ENCODE measurements around the gene ABCF2. TPM values are rescaled to one million over a fixed set of nuclear protein-coding genes. Genes with fewer than 3 reads are reported as not detected.
A peak's percentile ranks its signal among the peaks of the same experiment; 100 is the strongest.

ABCF2 gene
- polyA plus RNA-seq (2013) = 21.3 TPM

DNA sequence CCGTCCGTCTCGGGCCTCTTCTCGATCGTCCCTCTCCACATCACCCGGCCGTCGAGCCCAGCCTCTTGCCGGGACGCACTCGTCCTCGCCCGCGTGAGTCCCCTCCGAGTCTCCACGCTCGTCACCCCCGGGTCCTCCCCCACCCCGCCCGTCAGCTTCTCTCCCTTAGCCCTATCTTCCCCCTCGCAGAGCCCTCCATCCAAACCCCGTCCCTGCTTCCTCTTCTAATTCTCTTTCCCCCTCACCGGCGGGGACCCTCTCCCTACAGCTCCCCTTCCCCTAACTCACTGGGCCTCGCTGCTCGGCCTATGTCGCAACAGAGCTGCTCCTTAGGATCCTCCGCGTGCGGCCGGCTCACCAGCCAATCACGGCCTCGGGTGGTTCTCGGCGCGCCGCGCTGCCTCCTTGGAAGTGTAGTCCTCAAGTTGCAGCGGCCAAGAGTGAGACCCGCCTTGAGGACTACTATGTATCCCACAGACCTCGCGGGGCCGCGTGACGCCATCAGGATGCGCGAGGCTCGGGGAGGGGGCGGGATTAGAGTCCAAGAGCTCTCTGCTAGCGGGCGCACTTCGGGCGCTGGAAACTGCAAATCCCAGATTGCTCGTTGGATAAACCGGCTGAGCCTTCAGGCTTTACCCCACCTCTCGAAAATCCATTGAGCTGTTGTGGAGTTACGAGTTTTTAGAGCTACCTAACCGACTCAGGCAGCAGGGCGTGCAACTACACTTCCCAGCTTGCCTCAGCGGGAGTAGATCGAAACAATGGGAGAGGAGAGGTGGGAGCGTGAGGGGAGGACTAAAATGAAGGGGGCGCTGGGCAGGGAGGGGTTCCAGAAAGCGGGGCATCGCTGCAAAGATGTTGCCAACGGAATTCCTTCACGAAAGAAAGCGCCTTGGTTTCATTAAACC lies at the start of gene ABCF2:
Gene ABCF2 (minus strand): TSS at position 331 of the 908 bp plus-strand sequence. CDS start 747 bp downstream, outside the sequence.
- Histone ChIP-seq H3K27me3 (replicated peaks in 2 of 5; ENCODE audit: control insufficient read depth in 4 of 5, insufficient read depth in 5 of 5, low read length in 4 of 5) (no peaks in the 10 kb centered on the region), H3K4me3 (ENCODE audit: control insufficient read depth in 1 of 7, extremely low read depth in 1 of 7, insufficient read depth in 4 of 7, low read depth in 2 of 7, low read length in 6 of 7) (peak within 1 kb of the TSS; percentile 59 to 98 (median 91)), H3K9me3 (ENCODE audit: control extremely low read depth in 1 of 5, control insufficient read depth in 4 of 5, insufficient read depth in 2 of 5, low read depth in 1 of 5, low read length in 4 of 5) (no peaks in the 10 kb centered on the region), H3K4me1 (ENCODE audit: control extremely low read depth in 1 of 4, control insufficient read depth in 4 of 4, insufficient read depth in 4 of 4, low read length in 3 of 4) (peaks cover 15 to 31% (median 21%) of the 10 kb centered on the region in 4 experiments), H3K36me3 (ENCODE audit: control insufficient read depth in 4 of 4, insufficient read depth in 4 of 4, low read length in 3 of 4) (peaks cover 7 to 34% (median 32%) of the 10 kb centered on the region in 4 experiments), H3K27ac (ENCODE audit: insufficient read depth in 1 of 2, low read depth in 1 of 2, low read length in 2 of 2, poor library complexity in 1 of 2, severe bottlenecking in 2 of 2) (peak within 1 kb of the TSS; percentile 42 to 79)
- DNase-seq = peak; percentile 98 to 99 (median 98)
- 0% methylated on average over 62 of the region's 68 CpGs for WGBS (ENCODE audit: insufficient coverage)
- ChIA-PET CTCF (interaction anchor here (1.1 to 5.7 kb wide), 10 partner anchors 10 to 57 kb away, joined by 3 to 39 read pairs (median 6); no protein-coding TSS in a partner anchor), POLR2A (interaction anchor here (0.8 to 1.2 kb wide), 4 partner anchors 10 to 20 kb away, joined by 3 to 5 read pairs (median 4); no protein-coding TSS in a partner anchor)

DNA sequence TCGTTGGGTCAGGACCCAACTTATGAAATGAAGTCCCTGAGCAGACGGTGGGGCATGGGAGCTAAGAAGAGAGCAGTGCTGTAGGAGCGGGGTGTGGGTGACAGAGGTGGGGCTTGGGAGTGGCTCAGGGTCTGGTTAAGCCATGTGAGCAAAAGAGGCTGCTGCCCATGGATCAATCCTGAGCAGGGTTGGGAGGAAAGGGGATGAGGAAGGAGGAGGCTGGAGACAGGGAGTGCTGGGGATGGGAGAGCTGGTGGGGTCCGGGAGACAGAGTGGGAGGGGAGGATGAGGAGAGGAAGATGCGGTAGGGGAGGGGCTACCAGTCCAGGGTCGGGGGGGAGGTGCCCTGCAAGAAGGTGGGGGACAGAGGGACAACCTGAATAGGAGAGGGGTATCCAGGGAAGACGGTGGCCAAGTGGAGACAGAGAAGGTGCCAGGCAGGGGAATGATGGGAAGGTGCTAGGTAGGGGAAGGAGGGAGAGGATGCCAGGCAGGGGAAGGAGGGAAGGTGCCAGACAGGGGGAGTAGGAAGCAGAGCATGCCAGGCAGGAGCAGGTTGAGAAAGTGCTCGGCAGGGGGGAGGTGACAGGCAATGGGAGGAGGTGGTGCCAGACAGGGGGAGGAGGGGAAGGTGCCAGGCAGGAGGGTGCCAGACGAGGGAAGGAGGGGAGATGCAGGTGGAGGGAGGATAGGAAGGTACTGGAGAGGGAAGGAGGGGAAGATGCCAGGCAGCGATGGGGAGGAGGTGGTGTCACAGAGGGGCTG lies 49.0 kb upstream of the ABCF2 start:
- WGBS (ENCODE audit: insufficient coverage) = 46% methylated on average over 9 of the region's 10 CpGs
- Histone ChIP-seq H3K36me3 (ENCODE audit: control insufficient read depth in 4 of 4, insufficient read depth in 4 of 4, low read length in 3 of 4) (no peaks in the 10 kb centered on the region), H3K4me1 (ENCODE audit: control extremely low read depth in 1 of 4, control insufficient read depth in 4 of 4, insufficient read depth in 4 of 4, low read length in 3 of 4) (peaks cover 1 to 63% (median 45%) of the 10 kb centered on the region in 4 experiments), H3K4me3 (ENCODE audit: control insufficient read depth in 1 of 7, extremely low read depth in 1 of 7, insufficient read depth in 4 of 7, low read depth in 2 of 7, low read length in 6 of 7) (peak overlapping the region in 1 of 7 experiments; percentile 66), H3K27me3 (replicated peaks in 2 of 5; ENCODE audit: control insufficient read depth in 4 of 5, insufficient read depth in 5 of 5, low read length in 4 of 5) (peaks cover 0 to 5% (median 0%) of the 10 kb centered on the region in 5 experiments), H3K9me3 (ENCODE audit: control extremely low read depth in 1 of 5, control insufficient read depth in 4 of 5, insufficient read depth in 2 of 5, low read depth in 1 of 5, low read length in 4 of 5) (no peaks in the 10 kb centered on the region), H3K27ac (ENCODE audit: insufficient read depth in 1 of 2, low read depth in 1 of 2, low read length in 2 of 2, poor library complexity in 1 of 2, severe bottlenecking in 2 of 2) (no peak overlapping the region)
- CTCF ChIA-PET = interaction anchor here (0.7 to 2.4 kb wide), 3 partner anchors 28 to 32 kb away, joined by 3 to 7 read pairs (median 3); no protein-coding TSS in a partner anchor
- POLR2A ChIA-PET = no interaction called here
- DNase-seq = no peak

DNA sequence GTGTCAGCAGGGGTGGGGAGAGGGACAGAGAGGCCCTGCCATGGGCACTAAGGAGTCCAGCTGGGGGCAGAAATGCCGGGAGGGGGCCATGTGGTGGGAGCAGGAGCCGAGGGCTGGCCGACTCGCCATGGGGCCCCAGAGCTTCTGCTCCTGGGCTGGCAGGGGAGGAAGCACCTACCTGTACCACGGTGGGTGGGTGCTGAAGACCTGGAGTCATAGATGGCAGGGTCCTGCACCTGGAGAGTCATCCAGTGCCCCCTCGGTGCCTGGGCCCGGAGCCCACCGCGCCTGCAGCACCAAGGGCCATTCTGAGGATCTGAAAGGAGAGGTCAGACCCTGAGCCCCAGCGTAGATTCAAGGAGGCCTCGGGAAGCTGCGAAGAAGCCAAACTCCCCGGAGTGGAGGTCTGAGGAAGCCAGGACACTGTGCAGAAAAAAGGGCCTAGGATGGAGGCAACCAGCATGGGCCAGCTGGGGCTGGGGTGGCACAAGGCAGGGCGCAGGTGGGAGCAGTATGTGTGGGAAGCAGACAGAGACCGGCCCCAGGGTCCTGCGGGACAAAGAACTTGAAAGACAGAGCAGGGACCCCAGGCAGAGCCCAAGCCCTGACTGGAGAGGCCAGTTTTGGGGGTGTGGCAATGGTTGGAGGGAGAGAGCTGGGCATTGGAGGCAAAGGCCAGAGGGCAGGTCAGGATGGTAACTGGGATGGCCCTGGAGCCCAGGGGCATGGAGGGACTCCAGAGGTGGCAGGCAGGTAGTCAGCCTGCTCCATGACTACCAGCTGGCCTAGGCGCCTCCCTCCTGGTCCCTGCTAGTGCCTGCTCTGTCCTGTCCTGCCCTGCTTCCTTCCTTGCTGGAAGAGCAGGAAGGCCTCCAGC lies 48.2 kb upstream of the ABCF2 start:
- Histone ChIP-seq H3K4me3 (ENCODE audit: control insufficient read depth in 1 of 7, extremely low read depth in 1 of 7, insufficient read depth in 4 of 7, low read depth in 2 of 7, low read length in 6 of 7) (no peak overlapping the region), H3K4me1 (ENCODE audit: control extremely low read depth in 1 of 4, control insufficient read depth in 4 of 4, insufficient read depth in 4 of 4, low read length in 3 of 4) (peaks cover 1 to 65% (median 47%) of the 10 kb centered on the region in 4 experiments), H3K27me3 (replicated peaks in 2 of 5; ENCODE audit: control insufficient read depth in 4 of 5, insufficient read depth in 5 of 5, low read length in 4 of 5) (peaks cover 0 to 5% (median 0%) of the 10 kb centered on the region in 5 experiments), H3K9me3 (ENCODE audit: control extremely low read depth in 1 of 5, control insufficient read depth in 4 of 5, insufficient read depth in 2 of 5, low read depth in 1 of 5, low read length in 4 of 5) (no peaks in the 10 kb centered on the region), H3K36me3 (ENCODE audit: control insufficient read depth in 4 of 4, insufficient read depth in 4 of 4, low read length in 3 of 4) (no peaks in the 10 kb centered on the region), H3K27ac (ENCODE audit: insufficient read depth in 1 of 2, low read depth in 1 of 2, low read length in 2 of 2, poor library complexity in 1 of 2, severe bottlenecking in 2 of 2) (no peak overlapping the region)
- ChIA-PET POLR2A (interaction anchor here (0.9 kb wide), 1 partner anchor 43 kb away, joined by 3 read pairs; the partner anchor contains the start of gene CHPF2), CTCF (interaction anchor here (0.7 to 2.4 kb wide), 8 partner anchors 23 to 31 kb away, joined by 3 to 7 read pairs (median 3); partner anchors contain the start of gene SMARCD3)
- DNase-seq = no peak
- WGBS (ENCODE audit: insufficient coverage) = 96% methylated on average over 13 of the region's 17 CpGs

DNA sequence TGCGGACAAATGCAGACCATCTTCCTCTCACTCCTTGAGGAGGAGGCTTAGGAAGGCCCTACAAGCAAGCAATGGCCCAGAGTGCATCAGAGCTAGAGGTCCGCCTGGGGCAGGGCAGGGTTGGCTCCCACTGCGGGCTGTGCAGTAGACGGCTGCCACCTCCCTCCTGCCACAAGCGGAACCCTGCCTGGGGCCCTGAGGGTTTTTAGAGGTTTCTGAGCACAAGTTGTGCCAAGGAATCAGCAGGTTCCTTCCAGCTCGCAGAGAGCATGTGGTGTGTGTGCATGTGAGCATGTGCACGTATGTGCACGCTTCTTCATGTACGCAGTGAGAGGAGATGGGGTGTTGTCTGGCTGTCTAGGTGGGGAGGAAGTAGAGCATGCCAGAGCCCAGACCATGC lies 47.4 kb upstream of the ABCF2 start:
- Histone ChIP-seq H3K4me1 (ENCODE audit: control extremely low read depth in 1 of 4, control insufficient read depth in 4 of 4, insufficient read depth in 4 of 4, low read length in 3 of 4) (peaks cover 1 to 65% (median 47%) of the 10 kb centered on the region in 4 experiments), H3K27me3 (replicated peaks in 2 of 5; ENCODE audit: control insufficient read depth in 4 of 5, insufficient read depth in 5 of 5, low read length in 4 of 5) (peaks cover 0 to 5% (median 0%) of the 10 kb centered on the region in 5 experiments), H3K27ac (ENCODE audit: insufficient read depth in 1 of 2, low read depth in 1 of 2, low read length in 2 of 2, poor library complexity in 1 of 2, severe bottlenecking in 2 of 2) (no peak overlapping the region), H3K4me3 (ENCODE audit: control insufficient read depth in 1 of 7, extremely low read depth in 1 of 7, insufficient read depth in 4 of 7, low read depth in 2 of 7, low read length in 6 of 7) (no peak overlapping the region), H3K9me3 (ENCODE audit: control extremely low read depth in 1 of 5, control insufficient read depth in 4 of 5, insufficient read depth in 2 of 5, low read depth in 1 of 5, low read length in 4 of 5) (no peaks in the 10 kb centered on the region), H3K36me3 (ENCODE audit: control insufficient read depth in 4 of 4, insufficient read depth in 4 of 4, low read length in 3 of 4) (no peaks in the 10 kb centered on the region)
- ChIA-PET CTCF (interaction anchor here (0.9 to 2.4 kb wide), 6 partner anchors 22 to 30 kb away, joined by 3 to 7 read pairs (median 4); partner anchors contain the start of gene SMARCD3), POLR2A (interaction anchor here (0.9 to 1.4 kb wide), 2 partner anchors 13 to 42 kb away, joined by 3 to 4 read pairs; partner anchors contain the start of gene CHPF2)
- 29% methylated on average over 6 of the region's 9 CpGs for WGBS (ENCODE audit: insufficient coverage)
- DNase-seq = peak; percentile 31 to 81 (median 71)

DNA sequence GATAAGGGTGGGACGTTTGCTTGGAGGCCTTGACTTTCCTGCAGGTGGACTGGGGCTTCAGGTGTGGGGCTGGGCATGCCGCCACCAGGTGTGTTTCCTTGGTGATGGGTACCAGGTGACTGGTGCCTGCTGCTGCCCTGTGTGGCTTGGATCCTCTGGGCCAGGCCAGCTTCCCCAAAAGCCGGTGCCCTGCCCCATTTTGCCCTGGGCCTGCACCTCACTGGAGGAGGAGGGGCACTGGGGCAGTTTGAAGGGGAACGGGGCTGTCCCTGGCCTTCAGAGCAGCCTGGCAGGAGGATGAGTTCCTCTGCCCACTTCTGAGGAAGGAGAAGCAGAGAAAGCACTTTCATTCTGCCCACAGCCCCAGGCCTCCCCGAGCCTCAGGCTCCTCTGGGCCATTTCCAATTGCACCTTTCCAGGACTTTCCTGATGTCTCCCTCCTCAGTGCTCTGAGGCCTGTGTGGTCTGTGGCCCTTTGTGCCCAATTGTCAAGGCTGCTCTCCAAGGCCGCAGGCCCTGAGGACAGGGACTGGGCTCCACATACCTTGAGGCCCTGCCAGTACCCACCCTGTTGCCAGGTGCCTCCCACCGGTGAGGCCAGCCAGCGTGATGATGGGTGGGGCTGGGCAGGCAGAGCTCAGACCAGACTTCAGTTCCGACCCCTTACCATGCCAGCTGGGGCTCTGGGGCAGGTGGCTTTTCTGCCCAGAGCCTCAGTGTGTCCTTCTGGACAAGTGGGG lies 46.8 kb upstream of the ABCF2 start:
- no peaks in the 10 kb centered on the region for H3K36me3 ChIP-seq (ENCODE audit: control insufficient read depth in 4 of 4, insufficient read depth in 4 of 4, low read length in 3 of 4)
- no peaks in the 10 kb centered on the region for H3K9me3 ChIP-seq (ENCODE audit: control extremely low read depth in 1 of 5, control insufficient read depth in 4 of 5, insufficient read depth in 2 of 5, low read depth in 1 of 5, low read length in 4 of 5)
- no peak for DNase-seq
- no peak overlapping the region for H3K27ac ChIP-seq (ENCODE audit: insufficient read depth in 1 of 2, low read depth in 1 of 2, low read length in 2 of 2, poor library complexity in 1 of 2, severe bottlenecking in 2 of 2)
- WGBS (ENCODE audit: insufficient coverage) = 47% methylated on average over 6 of the region's 9 CpGs
- peaks cover 0 to 5% (median 0%) of the 10 kb centered on the region in 5 experiments for H3K27me3 ChIP-seq (replicated peaks in 2 of 5; ENCODE audit: control insufficient read depth in 4 of 5, insufficient read depth in 5 of 5, low read length in 4 of 5)
- no peak overlapping the region for H3K4me3 ChIP-seq (ENCODE audit: control insufficient read depth in 1 of 7, extremely low read depth in 1 of 7, insufficient read depth in 4 of 7, low read depth in 2 of 7, low read length in 6 of 7)
- peaks cover 1 to 65% (median 47%) of the 10 kb centered on the region in 4 experiments for H3K4me1 ChIP-seq (ENCODE audit: control extremely low read depth in 1 of 4, control insufficient read depth in 4 of 4, insufficient read depth in 4 of 4, low read length in 3 of 4)
- ChIA-PET CTCF (interaction anchor here (0.9 to 2.4 kb wide), 7 partner anchors 21 to 30 kb away, joined by 3 to 7 read pairs (median 3); partner anchors contain the start of gene SMARCD3), POLR2A (interaction anchor here (1.3 to 1.4 kb wide), 2 partner anchors 12 to 27 kb away, joined by 3 to 4 read pairs; no protein-coding TSS in a partner anchor)

Measured in common myeloid progenitor, CD34-positive (primary cell).